Gastrocnemius medialis (tissue), 4 donors: ENCODE results near the gene AKNA.

Experiments
- POLR2A ChIP-seq, 2 donors: fragments of 450-650 bp; IDR thresholded peaks; one replicate each; pipeline ENCODE4 v1.6.1; 2017; ENCODE audit warnings: antibody characterized with exemption in 2 of 2, mild to moderate bottlenecking in 2 of 2, moderate library complexity in 2 of 2
- TF ChIP-seq, protein P1 (sequence below), 5 experiments: fragments of 450-650 bp in 3 of 5; fragments of 200-600 bp in 2 of 5; sonication (generic) in 2 of 5; IDR thresholded peaks in 4 of 5; conservative IDR thresholded peaks in 1 of 5; 1 replicate in 4 of 5; 2 replicates in 1 of 5; pipeline ENCODE4 v1.5.1; 2016 to 2019; ENCODE audit warnings: antibody characterized with exemption in 5 of 5, mild to moderate bottlenecking in 3 of 5, moderate library complexity in 3 of 5

DNA sequence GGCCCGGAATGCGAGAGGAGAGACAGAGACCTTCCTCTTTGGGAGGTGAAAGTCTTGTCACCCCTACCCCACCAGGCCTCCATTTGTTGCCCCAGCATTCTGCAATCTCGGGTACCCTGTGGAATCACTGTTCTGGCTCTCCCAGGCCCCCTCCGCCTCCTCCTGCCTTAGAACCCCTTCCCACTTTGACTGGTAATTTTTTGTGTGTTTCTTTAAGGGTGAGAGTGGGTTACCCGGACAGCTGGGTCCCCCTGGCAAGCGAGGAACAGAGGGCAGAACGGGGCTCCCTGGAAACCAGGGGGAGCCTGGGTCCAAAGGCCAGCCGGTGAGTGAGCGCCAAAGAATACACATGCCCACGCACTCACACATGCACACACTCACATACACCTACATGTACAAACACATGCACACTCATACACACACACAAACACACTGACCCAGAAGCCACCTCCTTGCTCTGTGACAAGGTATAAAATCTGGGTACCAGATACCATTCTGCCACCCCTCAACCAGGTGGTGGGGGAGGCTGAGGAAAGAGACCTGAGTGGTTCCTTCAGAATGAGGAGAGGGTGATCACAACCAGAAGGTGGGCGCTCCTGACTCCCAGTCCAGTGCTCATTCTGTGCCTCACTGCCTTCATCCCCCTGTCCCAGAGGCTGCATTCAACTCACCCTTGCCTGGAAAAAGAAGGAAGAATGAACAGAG, 95.7 kb downstream of the AKNA start:
- TF ChIP-seq, protein P1, sequence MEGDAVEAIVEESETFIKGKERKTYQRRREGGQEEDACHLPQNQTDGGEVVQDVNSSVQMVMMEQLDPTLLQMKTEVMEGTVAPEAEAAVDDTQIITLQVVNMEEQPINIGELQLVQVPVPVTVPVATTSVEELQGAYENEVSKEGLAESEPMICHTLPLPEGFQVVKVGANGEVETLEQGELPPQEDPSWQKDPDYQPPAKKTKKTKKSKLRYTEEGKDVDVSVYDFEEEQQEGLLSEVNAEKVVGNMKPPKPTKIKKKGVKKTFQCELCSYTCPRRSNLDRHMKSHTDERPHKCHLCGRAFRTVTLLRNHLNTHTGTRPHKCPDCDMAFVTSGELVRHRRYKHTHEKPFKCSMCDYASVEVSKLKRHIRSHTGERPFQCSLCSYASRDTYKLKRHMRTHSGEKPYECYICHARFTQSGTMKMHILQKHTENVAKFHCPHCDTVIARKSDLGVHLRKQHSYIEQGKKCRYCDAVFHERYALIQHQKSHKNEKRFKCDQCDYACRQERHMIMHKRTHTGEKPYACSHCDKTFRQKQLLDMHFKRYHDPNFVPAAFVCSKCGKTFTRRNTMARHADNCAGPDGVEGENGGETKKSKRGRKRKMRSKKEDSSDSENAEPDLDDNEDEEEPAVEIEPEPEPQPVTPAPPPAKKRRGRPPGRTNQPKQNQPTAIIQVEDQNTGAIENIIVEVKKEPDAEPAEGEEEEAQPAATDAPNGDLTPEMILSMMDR (IDR thresholded peaks at IDR 0.05 in 4 of 5, conservative IDR thresholded peaks at IDR 0.05 in 1 of 5): no peak
- TF ChIP-seq POLR2A (IDR thresholded peaks at IDR 0.05): no peak
